NCI-H187 (cell line): Measurements from ENCODE around the gene C1QTNF12.

Experiments used
- DNase-seq, 2 experiments: peaks; one replicate each; lab custom pipeline; 2025; lab: John Stamatoyannopoulos, UW

The C1QTNF12 gene

GRCh38 chr1:1228596-1229321 is 17.8 kb downstream of the C1QTNF12 start:
- no peak for DNase-seq

- DNase-seq, result no peak
These were observed 18.3 kb downstream of the C1QTNF12 start for GRCh38 chr1:1228187-1228586.

GRCh38 chr1:1227386-1227785 is 19.1 kb downstream of the C1QTNF12 start:
- no peak for DNase-seq

GRCh38 chr1:1226566-1227362 is 19.8 kb downstream of the C1QTNF12 start:
- no peak for DNase-seq

- no peak for DNase-seq
These were observed 20.6 kb downstream of the C1QTNF12 start for GRCh38 chr1:1225913-1226312.

- DNase-seq, result no peak
These were observed 21.2 kb downstream of the C1QTNF12 start for GRCh38 chr1:1225238-1225845.

- DNase-seq, result no peak
These were observed 22.6 kb downstream of the C1QTNF12 start for GRCh38 chr1:1223891-1224290.

- no peak for DNase-seq
These were observed 23.2 kb downstream of the C1QTNF12 start for GRCh38 chr1:1223321-1223720.

- no peak for DNase-seq
These were observed 23.8 kb downstream of the C1QTNF12 start for GRCh38 chr1:1222575-1223225.

GRCh38 chr1:1221887-1222574 is 24.5 kb downstream of the C1QTNF12 start:
- DNase-seq, result no peak

GRCh38 chr1:1220197-1220596 is 26.3 kb downstream of the C1QTNF12 start:
- DNase-seq, result no peak

- no peak for DNase-seq
These were observed 27.2 kb downstream of the C1QTNF12 start for GRCh38 chr1:1219341-1219740.

GRCh38 chr1:1218524-1219200 is 27.9 kb downstream of the C1QTNF12 start:
- DNase-seq, result no peak

- no peak for DNase-seq
These were observed 28.6 kb downstream of the C1QTNF12 start for GRCh38 chr1:1217621-1218523.

GRCh38 chr1:1216770-1217620 is 29.5 kb downstream of the C1QTNF12 start:
- DNase-seq, result no peak

GRCh38 chr1:1215881-1216605 is 30.5 kb downstream of the C1QTNF12 start:
- no peak for DNase-seq

- DNase-seq, result no peak
These were observed 31.3 kb downstream of the C1QTNF12 start for GRCh38 chr1:1215080-1215676.
